ENCODE results near the gene PRKCSH.

Gene PRKCSH

DNA sequence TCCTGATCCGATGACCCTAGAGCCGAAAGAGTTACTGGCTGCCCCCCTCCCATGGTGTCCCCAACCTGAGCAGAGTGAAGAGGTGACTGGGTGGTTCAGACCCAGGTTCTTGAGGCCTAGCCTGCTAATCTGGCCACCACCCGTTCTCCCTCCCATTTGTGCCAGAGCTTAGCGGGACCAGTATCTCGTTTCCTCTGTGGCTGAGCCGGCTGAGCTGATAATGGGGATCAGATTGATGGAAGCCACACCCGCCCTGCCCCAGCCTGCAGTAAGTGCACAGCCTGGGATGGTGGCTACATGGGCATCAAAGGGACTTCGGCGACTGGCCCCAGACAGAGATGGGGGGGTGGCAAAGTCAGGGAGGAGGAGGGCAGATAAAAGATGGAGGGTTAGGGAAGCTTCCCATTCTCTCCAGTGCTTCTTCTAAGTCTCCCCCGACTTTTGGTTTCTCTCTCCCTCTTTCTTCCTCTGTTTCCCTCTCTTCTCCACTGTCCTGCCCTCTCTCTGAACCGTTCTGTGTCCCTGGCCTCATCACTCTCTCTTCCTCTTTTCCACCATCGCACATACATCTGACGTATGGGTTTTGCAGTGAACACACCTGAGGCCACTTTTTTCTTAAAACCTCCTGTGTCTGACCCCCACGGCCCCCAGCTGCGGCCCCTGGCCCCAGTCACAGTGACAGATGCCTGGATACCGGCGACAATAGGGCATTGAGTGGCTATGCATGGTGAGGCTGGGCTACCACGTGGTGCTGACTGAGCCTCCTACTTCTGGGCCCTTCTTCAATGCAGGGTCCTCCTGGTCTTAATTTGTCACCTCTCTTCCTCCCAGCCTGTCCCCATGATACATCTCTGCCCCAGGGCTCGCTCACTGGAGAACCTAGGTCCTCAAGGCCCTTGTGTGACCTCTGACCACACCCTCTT, 43.0 kb downstream of the PRKCSH start:
- DNase-seq (ENCODE audit: low spot score) = no peak

DNA sequence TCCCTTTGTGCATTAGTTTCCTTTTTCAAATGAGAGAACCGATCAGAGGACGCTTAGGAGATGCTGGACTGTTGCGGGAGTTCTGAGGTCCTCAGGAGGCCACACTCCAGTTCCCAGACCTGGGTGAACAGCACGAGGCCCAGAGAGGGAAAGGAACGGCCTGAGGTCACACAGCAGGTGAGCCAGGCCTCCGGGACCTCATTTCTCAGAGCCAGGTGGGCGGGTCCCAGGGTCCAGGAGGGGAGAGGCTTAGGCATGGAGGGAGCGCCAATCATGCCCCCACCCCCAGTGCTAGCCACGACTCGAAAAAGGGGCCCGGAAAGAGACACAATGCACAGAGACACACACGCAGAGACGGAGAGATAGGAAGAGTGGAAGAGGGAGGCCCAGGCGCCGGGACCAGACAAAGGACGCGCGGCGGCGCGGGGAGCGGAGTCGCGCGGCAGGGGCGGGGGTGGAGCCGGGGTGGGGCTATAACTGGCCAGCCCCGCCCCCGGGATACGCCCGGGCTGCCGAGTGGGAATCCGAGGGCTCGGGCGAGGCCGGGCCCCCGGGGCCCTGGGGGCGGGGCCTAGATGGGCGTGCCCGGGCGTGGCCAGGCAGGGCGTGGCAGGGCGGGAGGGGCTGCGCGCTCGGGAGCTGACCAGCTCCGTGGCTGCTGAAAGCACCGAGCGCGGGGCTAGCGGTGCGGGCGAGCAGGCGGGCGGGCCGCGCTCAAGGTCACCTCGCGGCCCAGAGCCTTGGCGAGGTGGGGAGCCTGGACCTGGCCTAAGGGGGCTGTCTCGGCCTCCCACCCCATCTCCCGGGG, 43.9 kb downstream of the PRKCSH start:
- peak; percentile 78 for DNase-seq (ENCODE audit: low spot score)

DNA sequence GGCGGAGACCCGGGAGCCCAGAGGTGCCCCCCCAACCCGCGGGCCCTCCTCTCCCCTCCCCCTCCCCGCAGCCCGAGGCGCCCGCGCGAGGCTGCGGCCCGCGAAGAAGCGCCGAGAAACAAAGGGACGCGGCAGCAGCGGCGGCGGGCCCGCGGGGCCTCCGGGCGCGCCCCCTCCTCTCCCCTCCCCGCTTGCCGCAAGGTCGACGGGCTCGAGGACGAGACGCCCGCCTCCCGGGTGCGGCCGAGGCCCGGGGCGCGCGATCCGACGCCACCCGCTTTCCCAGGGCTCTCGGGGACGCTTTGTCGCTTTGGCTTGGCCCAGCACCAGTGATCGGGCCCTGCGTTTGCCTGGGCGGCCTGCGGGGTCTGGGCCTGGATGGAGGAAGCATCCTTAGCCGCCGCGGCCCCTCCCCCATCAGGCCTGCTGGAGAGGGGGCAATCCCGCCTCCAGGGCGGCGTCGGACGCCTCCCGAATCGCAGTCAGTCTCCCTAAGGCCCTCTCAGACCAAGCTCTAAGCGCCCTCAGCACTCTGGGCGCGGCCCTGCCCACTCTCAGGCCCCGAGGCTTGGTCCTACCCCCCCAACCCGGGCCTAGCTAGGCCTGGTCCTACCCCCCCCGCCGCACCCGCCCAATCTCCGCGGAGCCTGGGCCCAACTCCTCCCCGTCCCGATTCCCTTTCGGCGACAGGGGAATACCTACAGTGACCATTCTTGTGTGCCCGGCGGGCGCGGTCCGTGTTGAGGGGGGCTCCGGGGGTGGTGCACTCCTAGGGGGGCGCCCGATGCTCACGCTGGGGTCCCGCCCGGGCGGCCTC, 44.7 kb downstream of the PRKCSH start:
- DNase-seq (ENCODE audit: low spot score) = no peak

- no peak for DNase-seq (ENCODE audit: low spot score)
Measured at GRCh38 chr19:11480715-11481533, 45.5 kb downstream of the PRKCSH start, which contains the start of gene ELAVL3. ELAVL3 (minus strand) TSS chr19:11481046; CDS start chr19:11480608, 438 bp downstream.

- no peak for DNase-seq (ENCODE audit: low spot score)
Measured at GRCh38 chr19:11481534-11482383, 46.3 kb downstream of the PRKCSH start.

DNA sequence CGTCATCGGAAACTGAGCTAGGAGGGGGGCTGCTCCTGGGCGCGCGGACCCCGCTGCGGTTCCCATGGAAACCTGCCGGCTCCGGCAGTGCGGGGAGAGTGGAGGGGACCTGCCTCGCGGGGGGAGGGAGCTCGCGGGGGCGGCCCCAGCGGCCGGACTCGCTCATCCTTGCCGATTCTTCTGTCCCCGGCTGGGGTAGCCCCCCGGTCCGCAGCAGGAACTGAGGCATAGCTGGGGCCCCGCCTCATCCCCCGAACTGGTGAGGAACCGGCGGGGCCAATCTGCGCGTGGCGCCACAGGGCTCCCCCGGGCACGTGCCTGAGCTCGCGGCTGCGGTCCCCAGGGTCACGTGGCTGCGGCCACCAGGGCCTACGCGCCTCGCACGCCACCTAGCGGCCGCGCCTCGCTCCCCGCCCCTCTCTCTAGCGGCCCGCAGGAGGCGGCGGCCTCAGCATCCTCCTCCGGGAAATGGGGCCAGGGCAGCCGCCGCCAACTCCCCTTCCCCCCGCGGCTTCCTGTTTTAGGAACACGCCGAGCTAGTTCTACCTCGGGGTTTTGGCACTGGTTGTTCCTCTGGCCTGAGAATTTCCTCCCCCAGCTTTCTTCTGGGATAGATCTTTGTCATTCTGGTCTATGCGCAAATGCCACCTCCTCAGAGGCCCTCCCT, 47.1 kb downstream of the PRKCSH start:
- DNase-seq (ENCODE audit: low spot score) = peak; percentile 73

DNA sequence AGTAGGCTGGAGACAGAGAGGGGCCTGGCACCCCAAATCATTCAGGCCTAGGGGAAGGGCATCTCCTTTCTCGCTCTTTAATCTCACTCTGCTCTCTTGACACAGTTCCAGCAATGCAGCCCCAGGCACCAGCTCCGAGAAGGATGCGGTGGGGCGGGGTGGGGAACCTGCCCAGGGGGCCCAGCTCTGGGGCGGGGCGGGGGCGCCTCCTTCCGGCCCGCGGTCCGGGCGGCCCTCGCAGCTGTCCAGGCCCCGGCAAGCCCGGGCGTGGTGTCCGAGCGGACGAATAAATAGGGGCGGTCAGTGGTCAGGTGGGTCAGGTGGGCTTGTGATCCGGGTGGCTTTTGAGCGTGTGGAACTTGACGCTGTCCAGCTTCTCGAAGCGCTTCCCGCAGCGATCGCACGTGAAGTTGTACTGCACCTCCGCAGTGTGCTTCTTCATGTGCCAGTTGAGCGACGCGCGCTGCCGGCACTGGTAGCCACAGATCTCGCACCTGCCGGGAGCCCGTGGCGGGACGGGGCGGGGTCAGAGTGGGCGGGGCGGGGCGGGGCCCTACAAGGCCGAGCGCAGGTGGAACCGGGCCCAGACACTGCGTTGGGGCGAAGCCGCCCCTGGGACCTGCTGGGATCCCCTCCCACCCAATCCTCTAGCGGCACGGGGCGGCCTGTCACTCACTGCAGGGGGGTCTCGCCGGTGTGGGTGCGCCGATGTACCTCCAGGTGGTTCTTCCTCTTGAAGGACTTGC, 48.1 kb downstream of the PRKCSH start:
- DNase-seq (ENCODE audit: low spot score) = no peak

DNA sequence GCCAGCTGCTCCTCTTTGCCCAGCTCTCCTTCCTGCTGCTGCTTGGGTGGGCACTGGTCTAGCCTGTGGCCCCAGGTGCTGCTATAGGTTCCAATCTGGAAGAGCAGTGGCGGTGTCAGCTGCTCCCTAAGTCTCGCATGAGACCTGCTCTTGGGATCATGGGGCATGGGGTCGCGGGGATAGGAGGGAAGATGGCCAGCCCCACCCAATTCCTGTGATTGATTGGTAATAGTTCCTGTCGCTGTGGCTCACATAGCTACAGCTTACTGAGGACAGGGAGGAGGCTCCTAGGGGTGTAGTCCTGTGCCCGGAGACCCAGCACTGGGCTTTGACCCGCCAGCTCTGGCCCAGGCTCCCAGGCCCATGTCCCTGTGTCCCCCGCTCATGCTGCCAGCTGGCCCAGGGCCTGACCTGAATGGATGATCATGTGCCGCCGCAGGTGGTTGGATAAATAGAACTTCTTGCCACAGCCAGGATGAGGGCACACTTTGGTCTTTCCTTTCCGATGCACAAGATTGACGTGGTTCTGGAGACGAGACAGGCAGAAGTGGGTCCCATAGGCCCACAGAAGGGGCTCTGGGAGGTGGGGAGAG, 49.9 kb downstream of the PRKCSH start:
- no peak for DNase-seq (ENCODE audit: low spot score)

DNA sequence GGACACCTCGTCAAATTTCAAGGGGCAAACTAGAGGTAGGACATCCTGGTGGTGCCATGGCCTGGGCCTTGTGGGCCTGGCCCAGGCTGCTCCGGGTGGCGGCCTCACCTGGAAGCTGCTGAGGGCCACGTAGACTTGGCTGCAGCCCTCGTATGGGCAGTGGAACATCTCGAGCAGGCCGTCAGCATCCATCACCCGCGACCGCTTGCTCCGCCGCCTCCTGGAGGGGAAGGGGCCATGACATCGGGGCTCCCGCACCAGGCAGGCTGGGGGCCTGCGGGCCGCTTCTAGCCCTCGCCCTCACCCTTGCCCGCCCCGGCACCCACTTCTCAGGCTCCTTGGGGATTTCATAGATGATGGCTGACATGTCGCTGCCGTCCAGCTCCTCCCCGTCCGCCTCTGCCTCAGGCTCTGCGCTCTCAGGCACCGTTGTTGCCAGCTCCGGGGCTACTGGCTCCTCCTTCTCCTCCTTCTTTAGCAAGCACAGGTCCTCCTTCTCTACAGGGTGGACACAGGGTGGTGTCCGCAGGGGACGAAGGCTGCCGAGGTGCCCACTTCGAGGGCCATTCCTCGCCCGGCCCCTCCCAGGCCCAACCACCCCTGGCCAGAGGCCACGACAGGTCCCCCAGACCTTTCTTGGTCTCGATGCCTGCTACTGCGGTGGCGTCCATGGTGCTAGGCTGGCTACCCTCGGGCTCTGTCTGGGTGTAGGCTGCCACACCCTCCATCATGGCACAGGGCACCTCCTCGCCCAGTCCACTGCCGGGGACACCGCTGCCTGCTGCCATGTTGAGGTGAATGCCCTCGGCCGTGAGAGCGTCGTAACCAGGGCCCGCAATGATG, 51.4 kb downstream of the PRKCSH start:
- DNase-seq (ENCODE audit: low spot score) = no peak

- DNase-seq (ENCODE audit: low spot score) = no peak
Measured at GRCh38 chr19:11489378-11489777, 53.9 kb downstream of the PRKCSH start.

DNA sequence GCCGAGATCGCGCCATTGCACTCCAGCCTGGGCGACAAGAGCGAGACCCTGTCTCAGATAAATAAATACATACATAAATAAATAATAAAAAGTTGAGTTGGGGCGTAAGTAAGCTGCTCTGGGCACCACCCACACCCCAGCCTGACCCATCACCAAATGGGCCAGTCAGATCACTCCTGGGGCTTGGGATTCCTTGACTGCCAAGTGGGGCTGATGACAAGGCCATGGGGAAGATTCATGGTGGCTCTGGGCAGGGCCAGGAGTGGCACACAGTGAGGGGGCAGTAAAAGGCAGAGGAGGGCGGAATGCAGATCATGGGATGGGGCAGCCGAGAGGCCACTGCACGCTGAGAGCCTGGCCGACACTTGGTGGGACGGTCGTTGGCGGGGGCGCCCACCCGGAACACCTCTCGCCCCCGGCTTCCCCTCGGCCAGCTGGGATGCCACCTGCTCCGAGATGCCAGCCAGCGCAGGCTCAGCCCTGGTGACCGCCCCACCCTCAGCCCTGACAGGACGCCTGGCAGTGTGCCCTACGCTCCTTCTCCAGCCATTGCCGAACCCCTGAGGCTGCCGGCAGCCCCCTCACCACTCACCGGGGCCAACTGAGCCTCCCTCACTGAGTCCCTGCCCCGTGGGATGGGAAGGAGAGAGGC, 59.3 kb downstream of the PRKCSH start:
- no peak for DNase-seq (ENCODE audit: low spot score)

- no peak for DNase-seq (ENCODE audit: low spot score)
Measured at GRCh38 chr19:11495481-11495880, 60.0 kb downstream of the PRKCSH start.

GRCh38 chr19:11495885-11496284, 60.5 kb downstream of the PRKCSH start:
- no peak for DNase-seq (ENCODE audit: low spot score)

DNA sequence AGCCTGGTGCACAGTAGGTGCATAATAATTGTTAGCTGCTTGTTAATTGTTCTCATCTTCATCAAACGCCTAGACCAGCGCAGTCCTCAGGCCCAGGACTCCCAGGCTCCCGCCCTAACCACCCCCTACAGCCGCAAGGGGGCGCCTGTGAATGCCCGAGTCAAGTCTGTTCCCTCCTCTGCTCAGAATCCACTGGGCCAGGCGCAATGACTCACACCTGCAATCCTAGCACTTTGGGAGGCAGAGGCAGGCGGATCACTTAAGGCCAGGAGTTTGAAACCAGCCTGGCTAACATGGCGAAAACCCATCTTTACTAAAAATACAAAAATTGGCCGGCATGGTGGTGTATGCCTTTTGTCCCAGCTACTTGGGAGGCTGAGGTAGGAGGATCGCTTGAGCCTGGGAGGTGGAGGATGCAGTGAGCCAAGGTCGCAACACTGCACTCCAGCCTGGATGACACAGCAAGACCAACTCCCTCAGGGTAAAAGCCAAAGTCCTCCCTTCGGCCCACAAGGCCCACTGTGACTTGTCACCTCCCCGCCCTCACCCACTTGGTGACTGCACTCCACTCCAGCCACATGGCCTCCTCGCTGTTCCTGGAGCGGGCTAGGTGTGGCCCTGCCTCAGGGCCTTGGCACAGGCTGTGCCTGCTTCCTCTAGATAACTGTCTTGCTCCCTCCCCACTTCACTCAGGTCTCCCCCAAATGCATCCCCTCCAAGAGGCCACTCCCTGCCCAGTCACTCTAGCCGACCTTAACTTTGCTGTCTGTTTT, 61.1 kb downstream of the PRKCSH start:
- peak; percentile 90 for DNase-seq (ENCODE audit: low spot score)

GRCh38 chr19:11499220-11499726, 63.8 kb downstream of the PRKCSH start:
- no peak for DNase-seq (ENCODE audit: low spot score)

GRCh38 chr19:11499890-11500420, 64.5 kb downstream of the PRKCSH start:
- no peak for DNase-seq (ENCODE audit: low spot score)

Data from RKO (cell line).